Inferior parietal cortex (tissue), 1 donor: ENCODE results near the gene HERC3.

Experiments used
- DNase-seq: peaks from one replicate; pipeline ENCODE4 v3.0.0-alpha.2; 2016; ENCODE audit errors: extremely low spot score

Gene HERC3

DNA sequence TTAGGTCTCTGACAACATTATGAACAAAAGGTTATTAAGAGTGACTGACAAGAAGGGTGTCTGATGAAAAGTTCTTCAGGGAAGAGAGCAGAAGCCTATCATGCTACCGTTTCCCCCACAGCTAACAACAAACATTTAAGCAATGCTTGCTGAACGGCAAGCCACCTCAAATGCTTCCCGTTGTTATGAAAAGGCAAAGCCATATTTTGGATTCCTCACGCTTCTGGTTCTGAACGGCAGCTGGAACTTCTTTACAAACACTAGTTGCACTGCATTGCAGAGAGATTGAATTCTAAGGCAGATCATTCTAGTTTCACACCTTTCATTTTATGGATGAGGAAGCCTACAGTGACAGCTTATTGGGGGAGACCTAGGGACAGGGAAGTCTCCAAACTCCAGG lies 153.9 kb downstream of the HERC3 start:
- DNase-seq = no peak

DNA sequence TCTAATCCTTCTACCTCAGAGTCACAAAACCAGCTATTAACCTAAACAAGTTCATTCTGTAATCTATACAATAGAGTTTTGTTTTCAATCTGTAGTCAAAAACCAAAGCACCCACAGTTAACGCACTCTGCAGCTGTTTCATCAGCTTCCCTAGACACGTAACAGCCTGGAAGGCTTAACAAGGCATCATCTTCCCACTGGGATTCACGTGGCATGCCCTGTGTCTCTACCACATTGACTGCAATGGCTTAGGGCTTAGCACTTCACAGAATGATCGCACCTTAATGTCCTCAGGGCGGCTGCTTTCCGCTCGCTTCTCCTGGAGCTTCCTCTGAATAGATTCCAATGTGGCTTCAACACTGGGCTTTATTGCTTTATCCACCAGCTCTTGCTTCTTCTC lies 155.1 kb downstream of the HERC3 start:
- DNase-seq = no peak

DNA sequence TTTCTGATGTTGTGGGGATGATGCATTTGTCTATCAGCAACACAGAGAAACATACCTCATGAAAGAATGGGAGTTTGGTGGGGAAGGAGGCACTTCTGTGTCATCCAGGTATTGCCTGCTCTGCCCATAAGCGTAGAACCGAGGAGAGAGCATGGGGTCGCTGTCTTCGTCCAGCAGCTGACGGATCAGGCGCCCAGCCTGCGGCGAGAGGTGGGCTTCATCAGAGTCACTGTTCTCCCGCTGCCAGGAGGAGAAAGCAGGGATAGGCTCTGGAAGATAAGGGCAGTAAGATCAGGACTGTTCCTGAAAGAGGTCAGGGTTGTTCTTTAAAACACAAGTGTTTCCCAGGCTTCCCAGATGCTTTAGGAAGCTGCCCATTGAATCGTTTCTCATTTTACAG lies 158.1 kb downstream of the HERC3 start:
- DNase-seq = no peak

DNA sequence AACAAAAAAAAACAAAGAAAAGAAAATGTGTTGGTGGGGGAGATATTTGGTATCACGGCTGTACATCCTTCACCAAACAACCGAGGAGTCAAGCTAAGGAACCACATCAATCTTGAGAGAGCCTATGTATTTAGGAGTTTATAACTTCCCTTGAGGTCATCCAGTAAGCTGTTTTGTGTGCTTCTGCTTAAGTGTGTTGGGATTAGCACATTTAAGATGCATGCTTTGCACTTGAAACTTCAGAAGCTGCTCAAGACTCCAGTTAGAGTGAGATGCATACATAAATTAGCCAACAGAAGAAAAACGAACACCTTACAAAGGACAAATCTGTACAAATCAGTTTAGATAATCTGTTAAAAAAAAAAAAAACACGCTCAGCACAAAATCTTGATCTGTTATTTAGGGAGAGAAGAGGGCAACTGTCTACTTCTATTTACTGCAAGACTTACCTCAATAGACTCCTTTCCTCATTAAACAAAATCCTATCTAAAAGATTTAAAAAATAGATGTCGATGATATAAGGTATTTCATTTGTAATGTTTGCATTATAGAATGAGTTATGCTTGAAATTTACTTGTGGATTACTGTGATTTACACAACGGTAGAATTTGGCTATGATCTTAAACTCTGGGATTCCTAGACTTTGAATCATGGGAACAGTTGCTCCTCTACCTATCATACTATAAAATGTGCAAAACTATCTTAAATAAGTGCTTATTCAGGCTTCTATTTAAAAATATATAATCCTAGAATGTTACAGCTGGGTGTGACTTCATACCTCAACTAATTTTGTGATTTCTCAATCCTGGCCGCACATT lies 159.2 kb downstream of the HERC3 start:
- no peak for DNase-seq

DNA sequence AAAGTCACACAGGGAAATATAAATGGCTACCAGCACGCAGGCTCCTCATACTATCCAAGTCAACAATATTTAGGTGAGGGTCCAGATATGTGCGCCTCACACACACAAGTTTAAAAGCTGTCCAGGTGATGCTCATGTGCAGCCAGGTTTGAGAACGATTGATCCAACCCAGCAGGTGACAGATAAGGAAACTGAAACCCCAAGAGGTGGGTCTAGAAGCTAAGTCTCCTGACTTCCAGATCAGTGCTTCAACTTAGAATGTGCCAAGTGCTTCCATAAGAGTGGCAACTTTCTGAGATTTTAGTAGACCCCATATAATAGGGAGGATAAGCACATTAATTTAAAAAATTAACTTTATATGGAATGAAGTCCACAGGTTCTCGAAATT lies 159.8 kb downstream of the HERC3 start:
- no peak for DNase-seq

DNA sequence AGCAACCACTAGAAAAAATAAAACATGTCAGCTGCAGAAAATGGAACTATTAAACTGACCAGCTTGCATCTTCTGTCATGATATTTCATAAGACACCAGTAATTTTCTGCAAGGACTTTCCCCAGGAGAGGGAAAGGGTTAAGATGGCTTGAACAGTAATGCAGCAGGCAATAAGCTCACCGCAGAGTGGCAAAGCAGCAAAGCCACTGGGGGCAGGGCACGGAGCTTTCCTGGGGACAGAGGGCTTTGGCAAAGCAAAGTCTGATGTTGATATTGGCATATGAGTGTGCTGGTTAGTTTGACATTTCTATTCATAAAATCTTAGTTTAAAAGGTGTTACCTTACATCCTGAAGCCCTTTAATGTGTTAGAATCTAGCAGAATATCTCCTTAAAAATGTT lies 160.5 kb downstream of the HERC3 start:
- no peak for DNase-seq

DNA sequence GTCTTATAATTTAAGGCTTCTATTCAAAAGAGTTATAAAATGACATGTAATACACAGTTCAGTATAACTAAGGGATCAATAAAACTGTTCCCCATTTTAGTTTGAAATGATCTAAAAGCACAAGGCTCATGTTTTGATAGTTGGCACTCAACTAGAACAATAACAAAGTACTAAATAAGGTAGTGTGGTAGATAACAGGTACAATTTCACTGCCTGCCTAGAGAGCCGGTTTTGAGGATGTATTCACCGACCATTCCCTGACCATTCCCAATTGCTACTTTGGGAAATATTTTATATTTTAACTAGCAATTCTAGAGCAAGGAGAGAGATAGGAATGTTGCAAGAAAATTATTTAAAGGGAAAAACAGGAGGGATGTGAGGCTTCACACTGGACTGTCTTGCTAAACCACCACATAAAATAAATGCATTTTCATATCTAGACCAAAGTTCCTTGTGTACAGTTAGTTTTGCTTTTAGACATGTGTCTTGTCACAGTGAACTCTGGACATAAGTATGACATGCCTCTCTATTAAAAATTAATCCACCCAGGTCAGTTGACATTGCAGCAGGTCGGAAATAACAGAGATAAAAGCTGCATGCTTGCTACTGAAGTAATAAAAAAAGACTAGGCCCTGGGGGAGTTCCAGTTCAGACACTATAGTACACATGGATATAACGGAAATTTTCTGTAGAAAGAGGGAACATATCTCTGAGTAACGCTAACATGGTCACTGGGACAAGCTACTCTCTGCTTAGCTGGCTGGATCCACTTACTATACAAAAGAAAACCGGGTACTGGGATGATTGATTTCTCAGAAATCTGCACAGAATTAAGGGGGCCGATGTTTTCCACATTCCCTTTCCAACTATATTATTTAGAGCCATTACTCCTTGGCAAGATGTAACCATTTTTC lies 161.6 kb downstream of the HERC3 start:
- no peak for DNase-seq

DNA sequence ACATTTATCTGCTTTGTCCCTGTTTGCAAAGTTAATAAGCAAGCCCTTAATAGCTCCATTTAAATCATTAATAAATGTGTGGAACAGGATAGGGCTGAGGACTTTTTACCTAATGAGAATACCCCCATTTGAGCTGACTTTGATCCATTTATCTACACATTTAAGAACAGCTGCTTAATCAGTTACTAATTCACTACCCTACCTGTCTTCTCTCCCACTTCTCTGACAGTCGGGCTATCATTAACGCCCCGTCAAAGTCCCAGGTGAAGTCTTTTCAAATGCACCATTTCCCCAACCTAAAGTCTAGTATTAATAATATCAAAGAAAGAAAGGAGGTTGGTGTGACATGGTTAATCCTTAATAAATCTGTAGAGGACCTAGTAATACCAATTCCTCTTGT lies 162.5 kb downstream of the HERC3 start:
- no peak for DNase-seq

DNA sequence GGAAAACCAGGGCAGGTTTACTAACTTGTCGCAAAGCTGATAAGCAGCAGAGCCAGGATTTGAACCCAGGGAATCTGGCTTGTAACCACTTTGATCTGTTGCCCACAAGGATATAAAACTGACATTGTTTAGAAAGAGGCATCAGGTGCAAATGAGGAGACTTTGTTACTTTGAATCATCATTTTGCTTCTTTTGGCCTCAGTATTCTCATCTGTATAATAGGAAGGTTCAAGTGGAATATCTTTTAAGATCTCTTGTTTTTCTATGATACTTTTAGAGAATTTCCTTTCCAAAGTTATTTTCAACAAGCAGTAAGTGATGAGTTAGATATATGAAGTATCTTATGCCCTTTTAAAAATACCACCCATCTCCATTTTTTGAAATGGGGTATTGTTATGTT lies 163.2 kb downstream of the HERC3 start:
- no peak for DNase-seq

DNA sequence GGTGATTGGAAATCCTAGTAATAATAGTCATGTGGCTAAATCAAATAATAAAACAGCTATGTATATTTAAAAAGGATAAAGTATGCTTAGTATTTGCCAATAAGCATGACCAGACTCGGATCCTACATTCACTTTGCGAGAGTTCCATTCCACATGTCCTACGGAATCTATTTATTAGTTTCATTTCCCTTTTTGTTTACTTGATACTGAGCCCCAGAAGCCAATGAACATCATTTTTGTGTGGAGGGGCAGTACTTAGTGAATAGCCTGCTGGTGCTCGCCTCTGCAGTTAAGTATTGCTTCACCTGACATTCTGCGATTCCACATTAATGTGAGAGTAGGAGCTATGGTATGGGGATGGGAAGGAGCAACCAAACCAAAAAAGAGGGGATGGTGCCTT lies 163.9 kb downstream of the HERC3 start:
- DNase-seq = no peak

DNA sequence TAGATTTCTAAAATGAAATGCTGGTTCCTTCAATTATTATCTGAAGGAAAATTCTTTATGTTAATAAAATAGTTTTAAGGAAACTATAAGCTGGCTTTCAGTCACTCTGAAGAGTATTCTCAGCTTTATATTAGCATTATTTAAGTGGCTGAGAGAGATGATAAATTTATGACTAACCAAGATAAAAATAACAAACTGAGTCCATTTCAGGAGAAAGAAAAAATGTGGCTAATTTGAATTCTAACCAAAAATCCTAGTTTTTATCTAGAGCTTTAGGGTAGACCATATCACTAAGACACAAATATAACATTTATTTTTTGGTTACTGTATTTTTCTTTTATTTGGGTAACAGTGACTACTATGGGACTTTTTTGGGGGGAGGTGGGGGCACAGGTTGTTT lies 164.8 kb downstream of the HERC3 start:
- no peak for DNase-seq

DNA sequence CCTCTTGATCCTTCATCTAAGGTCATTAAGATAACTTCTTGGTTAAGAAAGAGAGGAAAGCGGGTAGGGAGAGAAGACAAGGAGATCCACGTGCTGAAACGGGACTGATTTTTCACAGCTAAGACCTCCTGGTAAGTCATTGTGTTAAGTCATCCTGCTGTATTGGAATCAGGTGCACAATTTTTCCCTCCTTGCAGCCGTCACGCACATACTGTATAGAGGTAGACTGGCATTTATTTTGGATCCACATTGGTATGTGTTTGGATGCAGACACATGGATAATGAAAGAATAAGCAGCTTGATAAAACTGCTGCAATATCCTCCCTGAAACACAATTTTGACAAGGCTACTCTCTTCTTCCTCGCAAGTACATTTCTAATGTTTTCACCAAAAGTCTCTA lies 165.5 kb downstream of the HERC3 start:
- no peak for DNase-seq
